Spinal cord (tissue), 10 donors: ENCODE results near the gene MTMR4. TPM values are rescaled to one million over a fixed set of nuclear protein-coding genes. Genes with fewer than 3 reads are reported as not detected.
"Not testable (repeated sequence)": the region's sequence is repeated elsewhere in the genome, so short reads cannot be mapped to it uniquely, and the experiment has no call there.

Experiments
- DNase-seq, 6 donors: peaks; one replicate each; pipeline versions ENCODE4 v3.0.0 to v3.0.0-alpha.2; 2013 to 2015; ENCODE audit warnings: low spot score in 6 of 6, low read depth in 4 of 6
- H3K27ac ChIP-seq: one replicate; pipeline ENCODE4 v1.5.1; 2013; ENCODE audit warnings: low read depth, low read length, control low read depth
- H3K27me3 ChIP-seq: one replicate; pipeline ENCODE4 v1.6.1; 2013; ENCODE audit warnings: low read length; ENCODE audit not compliant: control insufficient read depth, insufficient read depth
- H3K36me3 ChIP-seq: one replicate; pipeline ENCODE4 v1.6.1; 2013; ENCODE audit warnings: low read length; ENCODE audit not compliant: control insufficient read depth, insufficient read depth
- H3K4me1 ChIP-seq: one replicate; pipeline ENCODE4 v1.6.1; 2013; ENCODE audit warnings: low read length; ENCODE audit not compliant: control insufficient read depth, insufficient read depth
- H3K4me3 ChIP-seq: one replicate; pipeline ENCODE4 v1.5.1; 2013; ENCODE audit warnings: low read depth, low read length, control low read depth
- H3K9me3 ChIP-seq: one replicate; pipeline ENCODE4 v1.6.1; 2013; ENCODE audit warnings: low read length; ENCODE audit not compliant: control insufficient read depth, insufficient read depth
- WGBS: methylation state at CpG from one replicate; pipeline ENCODE4 v1.1.5; 2013; ENCODE audit warnings: missing lambda C conversion rate; ENCODE audit not compliant: insufficient coverage; 5-methylcytosine and 5-hydroxymethylcytosine counted together
- polyA plus RNA-seq, 2 donors: library from polyadenylated mRNA; unstranded; fragments of 120-200 nt; gene quantifications; one replicate each; pipeline ENCODE4 v1.2.1, GENCODE V29; 2013; ENCODE audit not compliant: insufficient read length in 2 of 2
- total RNA-seq, 2 donors: library from RNA; depleted of rRNA in 1 of 2; stranded (reverse); fragments of 120-200 nt in 1 of 2; fragments of >200 nt in 1 of 2; gene quantifications; one replicate each; pipeline versions ENCODE4 v1.2.3 to v1.2.4, GENCODE V29; 2013 to 2014
- donor health status: healthy.

Gene MTMR4
- total and polyA plus RNA-seq, 4 donors: 54.2 to 76.1 (median 70.0) TPM

- not testable (repeated sequence) for DNase-seq, H3K27me3 ChIP-seq, H3K27ac ChIP-seq, H3K4me1 ChIP-seq, H3K4me3 ChIP-seq, H3K9me3 ChIP-seq
- H3K36me3 ChIP-seq: peaks cover 83% of the 10 kb centered on the region
- 93% methylated on average over 4 of the region's 6 CpGs for WGBS
These were observed 11.3 kb downstream of the MTMR4 start for GRCh38 chr17:58503134-58503533.

GRCh38 chr17:58501451-58501850, 13.0 kb downstream of the MTMR4 start:
- DNase-seq: no peak
- H3K4me1 ChIP-seq: no peaks in the 10 kb centered on the region
- H3K4me3 ChIP-seq: no peak overlapping the region
- no peaks in the 10 kb centered on the region for H3K9me3 ChIP-seq
- no peak overlapping the region for H3K27ac ChIP-seq
- peaks cover 76% of the 10 kb centered on the region for H3K36me3 ChIP-seq
- 92% methylated on average over 2 of the region's 7 CpGs for WGBS
- no peaks in the 10 kb centered on the region for H3K27me3 ChIP-seq

DNA sequence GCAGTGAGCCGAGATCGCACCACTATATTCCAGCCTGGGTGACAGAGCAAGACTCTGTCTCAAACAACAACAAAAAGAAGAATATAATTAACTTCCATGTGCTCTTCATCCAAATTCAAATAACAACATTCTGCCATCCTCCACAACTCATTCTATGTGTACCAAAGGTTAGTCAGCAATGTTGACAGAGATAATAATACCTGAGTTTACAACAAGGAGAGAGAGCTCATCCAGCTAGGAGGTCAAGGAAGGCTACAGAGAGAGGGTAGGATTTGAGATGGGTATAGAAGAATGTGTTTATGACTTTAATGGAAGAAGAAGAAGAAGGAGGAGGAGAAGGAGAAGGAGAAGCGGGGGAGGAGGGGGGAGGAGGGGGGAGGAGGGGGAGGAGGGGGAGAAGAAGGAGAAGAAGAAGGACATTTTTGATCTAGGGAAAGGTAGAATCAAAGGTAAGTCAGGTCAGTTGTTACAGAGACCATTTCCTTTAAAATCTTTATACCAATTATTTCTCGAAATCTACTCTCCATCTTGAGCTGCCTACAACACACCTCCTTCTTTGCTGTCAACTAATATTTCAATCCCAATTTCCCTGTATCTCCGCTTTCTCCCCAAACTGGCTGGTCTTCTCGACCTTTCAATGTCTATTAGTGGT, 16.1 kb downstream of the MTMR4 start:
- peaks cover 76% of the 10 kb centered on the region for H3K36me3 ChIP-seq

DNA sequence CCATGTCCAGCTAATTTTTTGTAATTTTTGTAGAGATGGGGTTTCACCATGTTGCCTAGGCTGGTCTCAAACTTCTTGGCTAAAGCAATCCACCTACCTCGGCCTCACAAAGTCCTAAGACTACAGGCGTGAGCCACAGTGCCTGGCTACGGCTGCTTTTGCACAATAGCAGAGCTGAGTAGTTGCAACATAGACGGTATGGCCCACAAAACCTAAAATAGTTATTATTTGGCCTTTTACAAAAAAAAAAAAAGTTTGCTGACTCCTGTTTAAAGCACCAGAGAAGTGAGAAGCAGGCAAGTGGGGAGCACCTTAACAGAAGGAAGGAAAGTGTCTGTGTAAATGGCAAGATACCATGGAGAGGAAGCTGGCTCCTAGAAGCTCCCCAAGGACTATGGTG, 20.9 kb downstream of the MTMR4 start:
- H3K4me1 ChIP-seq: no peaks in the 10 kb centered on the region
- H3K36me3 ChIP-seq: peaks cover 75% of the 10 kb centered on the region
- H3K9me3 ChIP-seq: no peaks in the 10 kb centered on the region
- 100% methylated on average over 1 of the region's 4 CpGs for WGBS
- DNase-seq: no peak
- no peak overlapping the region for H3K27ac ChIP-seq
- no peaks in the 10 kb centered on the region for H3K27me3 ChIP-seq
- no peak overlapping the region for H3K4me3 ChIP-seq

More for the DNA sequence above, 16.1 kb downstream of the MTMR4 start:
- Histone ChIP-seq H3K9me3 (no peaks in the 10 kb centered on the region), H3K27me3 (no peaks in the 10 kb centered on the region), H3K4me1 (no peaks in the 10 kb centered on the region), H3K27ac (no peak overlapping the region), H3K4me3 (no peak overlapping the region)
- 100% methylated on average over 3 of the region's 6 CpGs for WGBS
- no peak for DNase-seq

- Histone ChIP-seq H3K4me3 (no peak overlapping the region), H3K36me3 (peaks cover 78% of the 10 kb centered on the region), H3K9me3 (no peaks in the 10 kb centered on the region), H3K27ac (no peak overlapping the region), H3K4me1 (no peaks in the 10 kb centered on the region), H3K27me3 (no peaks in the 10 kb centered on the region)
- WGBS: 95% methylated on average over 7 of the region's 11 CpGs
- DNase-seq: no peak
These were observed 22.0 kb downstream of the MTMR4 start for GRCh38 chr17:58492238-58493121.

- Histone ChIP-seq H3K4me3 (no peak overlapping the region), H3K9me3 (no peaks in the 10 kb centered on the region), H3K27me3 (no peaks in the 10 kb centered on the region), H3K27ac (no peak overlapping the region), H3K4me1 (no peaks in the 10 kb centered on the region), H3K36me3 (peaks cover 81% of the 10 kb centered on the region)
- WGBS: 93% methylated on average over 4 of the region's 6 CpGs
- no peak for DNase-seq
These were observed 22.9 kb downstream of the MTMR4 start for GRCh38 chr17:58491510-58492045.

DNA sequence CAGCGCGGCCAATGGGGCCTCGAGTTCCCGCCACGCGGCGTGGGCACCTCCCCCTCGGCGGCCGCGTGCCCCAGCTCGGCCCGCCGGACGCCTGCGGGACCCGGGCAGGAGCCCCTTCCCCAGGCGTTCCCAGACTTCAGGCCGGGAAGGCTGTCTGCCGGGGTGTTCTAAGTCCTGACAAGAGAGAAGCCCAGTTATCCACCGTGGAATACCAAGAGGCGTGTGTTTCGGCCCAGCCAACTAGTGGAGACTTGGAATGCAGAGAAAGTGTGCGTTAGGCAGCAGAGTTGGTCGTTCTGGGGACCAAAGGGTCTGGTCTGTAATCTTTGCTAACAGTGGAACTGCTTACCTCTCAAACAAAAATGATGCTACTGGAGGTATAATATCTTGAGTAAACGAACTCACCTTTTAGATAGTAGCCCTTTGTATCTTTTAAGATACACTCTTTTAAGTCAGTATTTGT, 26.0 kb downstream of the MTMR4 start:
- Histone ChIP-seq H3K9me3 (no peaks in the 10 kb centered on the region), H3K36me3 (peaks cover 56% of the 10 kb centered on the region), H3K4me3 (no peak overlapping the region), H3K27me3 (no peaks in the 10 kb centered on the region), H3K4me1 (no peaks in the 10 kb centered on the region), H3K27ac (no peak overlapping the region)
- 84% methylated on average over 17 of the region's 26 CpGs for WGBS
- peak in 1 of 6 donors; percentile 2 for DNase-seq

GRCh38 chr17:58487589-58488427, 26.6 kb downstream of the MTMR4 start, which contains the start of gene HSF5:
Gene HSF5 (minus strand): TSS chr17:58488408. CDS start chr17:58488274, 134 bp downstream.
- no peaks in the 10 kb centered on the region for H3K27me3 ChIP-seq
- 43% methylated on average over 89 of the region's 98 CpGs for WGBS
- no peaks in the 10 kb centered on the region for H3K9me3 ChIP-seq
- no peaks in the 10 kb centered on the region for H3K4me1 ChIP-seq
- H3K27ac ChIP-seq: no peak within 1 kb of the TSS
- peak in 2 of 6 donors; percentile 15 to 16 for DNase-seq
- no peak within 1 kb of the TSS for H3K4me3 ChIP-seq
- peaks cover 50% of the 10 kb centered on the region for H3K36me3 ChIP-seq

DNA sequence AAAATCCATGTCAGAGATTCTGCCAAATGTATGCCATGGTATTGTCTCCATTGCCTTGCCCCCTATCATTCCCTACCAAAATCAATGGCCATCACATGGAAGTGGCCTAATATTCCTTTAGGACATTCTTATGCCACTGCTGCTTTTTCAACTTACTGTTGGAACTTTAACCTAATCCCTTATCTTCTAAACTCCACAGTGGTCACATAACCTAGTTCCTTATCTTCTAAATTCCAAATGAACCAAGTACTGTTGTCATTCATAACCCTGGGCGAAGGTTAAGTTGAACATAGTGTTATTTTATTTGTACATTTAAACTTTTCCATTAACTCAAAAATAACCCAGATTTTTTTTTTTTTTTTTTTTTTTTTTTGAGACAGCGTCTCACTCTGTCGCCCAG, 29.8 kb downstream of the MTMR4 start:
- Histone ChIP-seq H3K9me3 (no peaks in the 10 kb centered on the region), H3K36me3 (peaks cover 29% of the 10 kb centered on the region), H3K4me3 (no peak overlapping the region), H3K4me1 (no peaks in the 10 kb centered on the region), H3K27me3 (no peaks in the 10 kb centered on the region), H3K27ac (no peak overlapping the region)
- WGBS: no CpG with 5 or more reads among the region's 3 CpGs
- DNase-seq: no peak
